Naive B cell (primary cell): ENCODE data around the gene CRADD. TPM values are rescaled to one million over a fixed set of nuclear protein-coding genes. Genes with fewer than 3 reads are reported as not detected.
"Not testable (repeated sequence)": the region's sequence is repeated elsewhere in the genome, so short reads cannot be mapped to it uniquely, and the experiment has no call there.

Experiments used
- ATAC-seq, 2 donors: fragments of 150-1000 bp; cut with Tn5 transposase; 2 replicates each; pipeline ENCODE4 v1.10.0; 2021; ENCODE audit warnings: low read depth in 2 of 2, mild to moderate bottlenecking in 2 of 2, moderate library complexity in 2 of 2
- DNase-seq: peaks from one replicate; pipeline ENCODE4 v3.0.0; 2022
- H3K27ac Mint-ChIP-seq, 6 donors: one replicate each; pipeline ENCODE4 v1.8.0; 2020 to 2022; ENCODE audit warnings: mild to moderate bottlenecking in 6 of 6, mixed read lengths in 6 of 6, moderate library complexity in 5 of 6, inconsistent platforms in 2 of 6
- H3K27me3 Mint-ChIP-seq, 3 donors: one replicate each; pipeline ENCODE4 v1.8.0; 2021 to 2022; ENCODE audit warnings: mixed read lengths in 3 of 3, mild to moderate bottlenecking in 1 of 3
- H3K36me3 Mint-ChIP-seq, 2 donors: one replicate each; pipeline ENCODE4 v1.8.0; 2020 to 2022; ENCODE audit warnings: mixed read lengths in 2 of 2, inconsistent platforms in 1 of 2, mild to moderate bottlenecking in 1 of 2
- H3K4me1 Mint-ChIP-seq, 3 donors: one replicate each; pipeline ENCODE4 v1.8.0; 2020 to 2022; ENCODE audit warnings: mixed read lengths in 3 of 3, inconsistent platforms in 1 of 3, mild to moderate bottlenecking in 1 of 3, moderate library complexity in 1 of 3
- H3K4me3 Mint-ChIP-seq, 8 donors: one replicate each; pipeline ENCODE4 v1.8.0; 2020 to 2022; ENCODE audit warnings: mild to moderate bottlenecking in 8 of 8, mixed read lengths in 8 of 8, moderate library complexity in 8 of 8, inconsistent platforms in 2 of 8
- H3K9me3 Mint-ChIP-seq, 7 donors: one replicate each; pipeline ENCODE4 v1.8.0; 2020 to 2022; ENCODE audit warnings: mixed read lengths in 7 of 7, mild to moderate bottlenecking in 5 of 7, inconsistent platforms in 2 of 7, moderate library complexity in 1 of 7
- polyA plus RNA-seq, 6 donors: library from polyadenylated mRNA; unstranded; fragments of 300-500 nt; fragmentation: Illumina TruSeq; gene quantifications; one replicate each; pipeline ENCODE4 v1.2.3, GENCODE V29; 2021; ENCODE audit warnings: low read depth in 6 of 6

Gene CRADD
- polyA plus RNA-seq, 6 donors from 2014 or later = 11.1 to 21.1 (median 11.1) TPM

GRCh38 chr12:93922583-93923006, 245.4 kb downstream of the CRADD start:
- peaks cover 4 to 13% (median 8%) of the 10 kb centered on the region in 7 donors for H3K9me3 Mint-ChIP-seq
- H3K36me3 Mint-ChIP-seq = peaks cover 0 to 11% of the 10 kb centered on the region in 2 donors
- no peaks in the 10 kb centered on the region for H3K27me3 Mint-ChIP-seq
- H3K4me1 Mint-ChIP-seq = no peaks in the 10 kb centered on the region
- DNase-seq (no peak), ATAC-seq (no peak)
- H3K4me3 Mint-ChIP-seq = no peak overlapping the region
- H3K27ac Mint-ChIP-seq = no peak overlapping the region

- no peaks in the 10 kb centered on the region for H3K4me1 Mint-ChIP-seq
- no peaks in the 10 kb centered on the region for H3K27me3 Mint-ChIP-seq
- DNase-seq (no peak), ATAC-seq (no peak)
- no peak overlapping the region for H3K4me3 Mint-ChIP-seq
- H3K27ac Mint-ChIP-seq = no peak overlapping the region
- peaks cover 5 to 20% (median 8%) of the 10 kb centered on the region in 7 donors for H3K9me3 Mint-ChIP-seq
- H3K36me3 Mint-ChIP-seq = peaks cover 0 to 11% of the 10 kb centered on the region in 2 donors
Observed at GRCh38 chr12:93924367-93924766, 247.2 kb downstream of the CRADD start.

- ATAC-seq (no peak), DNase-seq (no peak)
- Mint-ChIP-seq H3K27me3 (no peaks in the 10 kb centered on the region), H3K4me1 (no peaks in the 10 kb centered on the region), H3K27ac (no peak overlapping the region), H3K4me3 (no peak overlapping the region), H3K36me3 (peaks cover 0 to 11% of the 10 kb centered on the region in 2 donors), H3K9me3 (peaks cover 5 to 21% (median 8%) of the 10 kb centered on the region in 7 donors)
Observed at GRCh38 chr12:93925585-93926205, 248.5 kb downstream of the CRADD start.

- H3K27ac Mint-ChIP-seq = no peak overlapping the region
- no peaks in the 10 kb centered on the region for H3K27me3 Mint-ChIP-seq
- no peak for DNase-seq
- H3K9me3 Mint-ChIP-seq = peaks cover 5 to 21% (median 8%) of the 10 kb centered on the region in 7 donors
- H3K4me3 Mint-ChIP-seq = no peak overlapping the region
- H3K36me3 Mint-ChIP-seq = peaks cover 0 to 11% of the 10 kb centered on the region in 2 donors
- H3K4me1 Mint-ChIP-seq = no peaks in the 10 kb centered on the region
- no peak for ATAC-seq
Observed at GRCh38 chr12:93926237-93926636, 249.1 kb downstream of the CRADD start.

GRCh38 chr12:93929081-93929480, 251.9 kb downstream of the CRADD start:
- H3K36me3 Mint-ChIP-seq = peaks cover 4 to 11% of the 10 kb centered on the region in 2 donors
- DNase-seq, H3K27me3 Mint-ChIP-seq, H3K4me3 Mint-ChIP-seq, ATAC-seq, H3K4me1 Mint-ChIP-seq, H3K27ac Mint-ChIP-seq: not testable (repeated sequence)
- H3K9me3 Mint-ChIP-seq = peaks cover 5 to 23% (median 9%) of the 10 kb centered on the region in 7 donors

GRCh38 chr12:93937812-93938211, 260.6 kb downstream of the CRADD start:
- H3K9me3 Mint-ChIP-seq = peaks cover 7 to 21% (median 14%) of the 10 kb centered on the region in 7 donors
- peaks cover 4 to 12% of the 10 kb centered on the region in 2 donors for H3K36me3 Mint-ChIP-seq
- no peak overlapping the region for H3K4me3 Mint-ChIP-seq
- H3K4me1 Mint-ChIP-seq = no peaks in the 10 kb centered on the region
- ATAC-seq (no peak), DNase-seq (no peak)
- H3K27ac Mint-ChIP-seq = no peak overlapping the region
- H3K27me3 Mint-ChIP-seq = no peaks in the 10 kb centered on the region

GRCh38 chr12:93938317-93938716, 261.1 kb downstream of the CRADD start:
- no peaks in the 10 kb centered on the region for H3K27me3 Mint-ChIP-seq
- peaks cover 7 to 21% (median 14%) of the 10 kb centered on the region in 7 donors for H3K9me3 Mint-ChIP-seq
- no peak overlapping the region for H3K4me3 Mint-ChIP-seq
- peaks cover 2 to 12% of the 10 kb centered on the region in 2 donors for H3K36me3 Mint-ChIP-seq
- ATAC-seq = no peak
- peak overlapping the region in 1 of 6 donors; percentile 18 for H3K27ac Mint-ChIP-seq
- no peak for DNase-seq
- H3K4me1 Mint-ChIP-seq = no peaks in the 10 kb centered on the region

- Mint-ChIP-seq H3K9me3 (peaks cover 7 to 21% (median 14%) of the 10 kb centered on the region in 7 donors), H3K27me3 (no peaks in the 10 kb centered on the region), H3K36me3 (peaks cover 0 to 12% of the 10 kb centered on the region in 2 donors), H3K4me1 (no peaks in the 10 kb centered on the region), H3K4me3 (no peak overlapping the region), H3K27ac (no peak overlapping the region)
- no peak for ATAC-seq
- DNase-seq = no peak
Observed at GRCh38 chr12:93938931-93939330, 261.8 kb downstream of the CRADD start.

- DNase-seq (no peak), ATAC-seq (no peak)
- Mint-ChIP-seq H3K36me3 (peaks cover 0 to 11% of the 10 kb centered on the region in 2 donors), H3K27ac (no peak overlapping the region), H3K4me3 (no peak overlapping the region), H3K4me1 (no peaks in the 10 kb centered on the region), H3K27me3 (no peaks in the 10 kb centered on the region), H3K9me3 (peaks cover 6 to 15% (median 12%) of the 10 kb centered on the region in 7 donors)
Observed at GRCh38 chr12:93939641-93940325, 262.6 kb downstream of the CRADD start.

- DNase-seq (no peak), ATAC-seq (no peak)
- H3K27me3 Mint-ChIP-seq = peaks cover 0 to 9% (median 4%) of the 10 kb centered on the region in 3 donors
- H3K4me1 Mint-ChIP-seq = no peaks in the 10 kb centered on the region
- peaks cover 0 to 4% (median 0%) of the 10 kb centered on the region in 7 donors for H3K9me3 Mint-ChIP-seq
- H3K36me3 Mint-ChIP-seq = no peaks in the 10 kb centered on the region
- no peak overlapping the region for H3K4me3 Mint-ChIP-seq
- no peak overlapping the region for H3K27ac Mint-ChIP-seq
Observed at GRCh38 chr12:93943780-93944179, 266.6 kb downstream of the CRADD start.

- H3K27me3 Mint-ChIP-seq = peaks cover 0 to 9% (median 4%) of the 10 kb centered on the region in 3 donors
- no peaks in the 10 kb centered on the region for H3K4me1 Mint-ChIP-seq
- no peak overlapping the region for H3K4me3 Mint-ChIP-seq
- no peak for DNase-seq
- H3K27ac Mint-ChIP-seq = no peak overlapping the region
- H3K36me3 Mint-ChIP-seq = no peaks in the 10 kb centered on the region
- ATAC-seq = no peak
- peaks cover 0 to 4% (median 0%) of the 10 kb centered on the region in 7 donors for H3K9me3 Mint-ChIP-seq
Observed at GRCh38 chr12:93944201-93944600, 267.0 kb downstream of the CRADD start.
